ENCODE results near the gene CDK14.

Gene CDK14

DNA sequence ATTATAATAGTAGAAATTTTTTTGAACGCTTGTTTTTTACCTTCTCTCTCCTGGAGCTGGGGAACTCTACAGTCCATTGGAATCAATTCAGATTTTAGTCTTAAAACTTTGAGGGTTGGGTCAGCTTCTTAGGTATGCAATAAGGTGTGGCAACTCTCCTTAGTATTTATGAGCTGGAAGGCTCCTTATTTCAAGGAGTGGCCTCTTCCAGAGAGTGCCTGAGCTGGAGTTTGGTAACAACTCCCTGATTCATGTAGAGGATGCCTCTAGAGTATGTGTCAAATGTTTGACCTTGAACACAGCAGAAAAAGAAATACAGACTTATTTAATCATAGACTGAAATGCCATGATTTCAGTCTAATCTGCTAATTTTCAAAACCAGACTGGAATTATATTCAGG, 11.1 kb downstream of the CDK14 start:
- Mint-ChIP-seq H3K36me3 (ENCODE audit: low read depth) (no peaks in the 10 kb centered on the region), H3K9me3 (peaks cover 2% of the 10 kb centered on the region), H3K27me3 (peaks cover 10% of the 10 kb centered on the region), H3K27ac (no peak overlapping the region), H3K4me1 (peaks cover 13% of the 10 kb centered on the region), H3K4me3 (no peak overlapping the region)
- DNase-seq (no peak), ATAC-seq (no peak)

GRCh38 chr7:90610105-90610504, 14.0 kb downstream of the CDK14 start:
- no peak overlapping the region for H3K27ac Mint-ChIP-seq
- peaks cover 4% of the 10 kb centered on the region for H3K27me3 Mint-ChIP-seq

DNA sequence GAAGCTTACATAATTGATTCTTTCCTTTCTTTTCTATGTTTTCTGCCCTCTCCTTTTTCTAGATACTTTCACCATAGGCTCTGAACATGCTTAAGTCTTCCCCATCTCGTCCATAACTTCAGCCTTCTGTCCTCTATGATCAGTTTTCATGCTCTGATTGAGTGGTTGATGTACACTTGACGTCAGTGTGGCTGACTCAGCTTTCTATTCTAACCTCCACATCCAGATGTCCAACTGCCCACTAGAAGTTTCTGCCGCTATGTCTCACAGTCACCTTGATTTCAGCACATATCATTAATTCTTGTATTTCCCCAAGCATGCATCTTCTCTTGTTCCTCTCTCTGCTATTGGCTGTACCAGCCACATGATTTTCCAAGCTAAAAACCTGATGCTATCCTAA, 15.0 kb downstream of the CDK14 start:
- Mint-ChIP-seq H3K27me3 (peaks cover 4% of the 10 kb centered on the region), H3K9me3 (peaks cover 3% of the 10 kb centered on the region), H3K27ac (peak overlapping the region; percentile 54), H3K4me1 (peaks cover 25% of the 10 kb centered on the region), H3K4me3 (no peak overlapping the region), H3K36me3 (ENCODE audit: low read depth) (peaks cover 2% of the 10 kb centered on the region)
- ATAC-seq = no peak
- no peak for DNase-seq

More at GRCh38 chr7:90610105-90610504, 14.0 kb downstream of the CDK14 start:
- no peak for ATAC-seq
- Mint-ChIP-seq H3K4me3 (no peak overlapping the region), H3K9me3 (peaks cover 3% of the 10 kb centered on the region), H3K36me3 (ENCODE audit: low read depth) (peaks cover 2% of the 10 kb centered on the region), H3K4me1 (peaks cover 25% of the 10 kb centered on the region)
- DNase-seq = no peak

DNA sequence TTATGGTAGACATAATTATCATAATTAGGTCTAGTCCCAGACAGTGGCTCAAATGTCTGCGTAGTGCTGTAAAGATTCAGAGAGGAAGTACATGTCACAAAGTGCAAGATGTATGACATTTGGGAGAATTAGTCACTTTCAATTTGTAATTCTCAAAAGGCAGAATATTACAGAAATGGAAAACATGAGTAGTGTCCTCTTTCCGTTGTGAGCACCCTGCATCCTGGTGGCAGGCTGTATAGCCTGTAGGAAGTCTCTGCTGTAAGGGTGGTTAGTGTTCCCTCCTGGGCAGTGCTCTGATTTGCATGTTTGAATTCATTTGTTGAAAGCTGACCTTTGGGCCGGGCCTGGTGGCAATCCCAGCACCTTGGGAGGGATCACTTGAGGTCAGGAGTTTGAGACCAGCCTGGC, 17.0 kb downstream of the CDK14 start:
- ATAC-seq (peak; percentile 98), DNase-seq (peak; percentile 33)
- Mint-ChIP-seq H3K9me3 (peaks cover 3% of the 10 kb centered on the region), H3K4me1 (peaks cover 36% of the 10 kb centered on the region), H3K4me3 (peak overlapping the region; percentile 33), H3K27me3 (peaks cover 4% of the 10 kb centered on the region), H3K36me3 (ENCODE audit: low read depth) (peaks cover 2% of the 10 kb centered on the region), H3K27ac (peak overlapping the region; percentile 87)

DNA sequence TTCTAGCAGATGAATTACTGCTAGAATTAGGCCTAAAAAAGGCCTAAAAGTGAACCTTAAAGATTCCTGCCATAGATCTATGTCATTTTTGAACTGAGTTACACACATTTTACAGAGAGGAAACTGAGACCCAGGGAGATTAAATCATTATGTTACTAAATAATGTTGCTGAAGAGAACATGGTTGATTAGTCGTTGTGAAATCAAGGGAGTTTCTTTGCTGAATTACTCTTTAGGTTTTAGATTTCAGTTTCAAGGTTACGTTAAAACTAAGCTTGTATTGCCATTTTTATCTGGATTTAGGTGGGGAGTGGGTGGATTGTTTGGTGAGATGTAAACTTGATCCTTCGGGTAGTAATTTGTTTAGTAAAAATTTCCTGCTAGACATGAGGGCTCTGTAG, 21.3 kb downstream of the CDK14 start:
- H3K27me3 Mint-ChIP-seq = no peaks in the 10 kb centered on the region
- no peak overlapping the region for H3K4me3 Mint-ChIP-seq
- peaks cover 23% of the 10 kb centered on the region for H3K4me1 Mint-ChIP-seq
- ATAC-seq (no peak), DNase-seq (no peak)
- H3K9me3 Mint-ChIP-seq = no peaks in the 10 kb centered on the region
- peaks cover 2% of the 10 kb centered on the region for H3K36me3 Mint-ChIP-seq (ENCODE audit: low read depth)
- H3K27ac Mint-ChIP-seq = no peak overlapping the region

DNA sequence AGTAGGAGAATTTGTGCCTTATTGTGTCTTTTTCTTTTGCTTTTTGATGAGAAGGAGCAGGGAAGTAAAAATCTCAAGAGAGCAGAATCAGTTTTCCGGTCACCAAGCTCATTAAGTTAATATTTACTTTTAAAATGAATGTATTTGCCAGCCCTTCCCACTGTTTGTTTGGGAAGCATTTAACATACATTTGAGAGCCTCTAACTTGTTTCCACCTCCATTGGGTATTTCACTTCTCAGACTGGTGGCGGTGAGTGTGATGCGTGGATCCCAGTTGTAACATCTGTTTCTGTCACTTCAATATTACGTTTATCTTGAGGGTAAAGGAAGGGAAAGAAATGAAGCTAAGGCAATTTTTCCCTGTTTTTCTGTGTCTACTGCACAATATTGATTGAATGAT, 22.8 kb downstream of the CDK14 start:
- DNase-seq (no peak), ATAC-seq (no peak)
- Mint-ChIP-seq H3K4me1 (peaks cover 12% of the 10 kb centered on the region), H3K36me3 (ENCODE audit: low read depth) (no peaks in the 10 kb centered on the region), H3K27me3 (no peaks in the 10 kb centered on the region), H3K9me3 (no peaks in the 10 kb centered on the region), H3K27ac (no peak overlapping the region), H3K4me3 (no peak overlapping the region)

- Mint-ChIP-seq H3K27me3 (no peaks in the 10 kb centered on the region), H3K36me3 (ENCODE audit: low read depth) (no peaks in the 10 kb centered on the region), H3K27ac (no peak overlapping the region), H3K9me3 (no peaks in the 10 kb centered on the region), H3K4me1 (peaks cover 12% of the 10 kb centered on the region), H3K4me3 (no peak overlapping the region)
- peak; percentile 33 for ATAC-seq
- no peak for DNase-seq
Measured at GRCh38 chr7:90621125-90621746, 25.1 kb downstream of the CDK14 start.

DNA sequence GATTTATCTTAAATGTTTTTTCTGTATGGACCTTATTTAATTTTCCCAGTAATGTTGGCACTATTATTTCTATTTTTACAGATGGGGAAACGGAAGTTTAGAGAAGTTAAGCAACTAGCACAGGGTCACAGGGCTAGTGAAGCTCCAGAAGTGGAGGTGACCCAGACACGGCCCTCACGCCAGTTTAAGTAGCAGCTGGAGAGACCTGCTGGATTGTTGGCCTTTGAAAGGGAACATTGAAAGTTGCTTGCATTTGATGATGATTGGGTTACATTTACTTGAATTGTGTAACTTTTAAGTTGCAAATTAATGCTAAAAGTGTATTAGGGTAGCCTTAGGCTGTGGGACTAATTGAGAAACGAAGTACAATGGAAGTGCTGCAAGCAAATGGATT, 25.6 kb downstream of the CDK14 start:
- no peak overlapping the region for H3K4me3 Mint-ChIP-seq
- no peak for ATAC-seq
- H3K27ac Mint-ChIP-seq = no peak overlapping the region
- H3K4me1 Mint-ChIP-seq = peaks cover 12% of the 10 kb centered on the region
- no peaks in the 10 kb centered on the region for H3K36me3 Mint-ChIP-seq (ENCODE audit: low read depth)
- H3K27me3 Mint-ChIP-seq = no peaks in the 10 kb centered on the region
- DNase-seq = no peak
- no peaks in the 10 kb centered on the region for H3K9me3 Mint-ChIP-seq

GRCh38 chr7:90622670-90623069, 26.5 kb downstream of the CDK14 start:
- H3K4me3 Mint-ChIP-seq = no peak overlapping the region
- H3K27ac Mint-ChIP-seq = no peak overlapping the region

DNA sequence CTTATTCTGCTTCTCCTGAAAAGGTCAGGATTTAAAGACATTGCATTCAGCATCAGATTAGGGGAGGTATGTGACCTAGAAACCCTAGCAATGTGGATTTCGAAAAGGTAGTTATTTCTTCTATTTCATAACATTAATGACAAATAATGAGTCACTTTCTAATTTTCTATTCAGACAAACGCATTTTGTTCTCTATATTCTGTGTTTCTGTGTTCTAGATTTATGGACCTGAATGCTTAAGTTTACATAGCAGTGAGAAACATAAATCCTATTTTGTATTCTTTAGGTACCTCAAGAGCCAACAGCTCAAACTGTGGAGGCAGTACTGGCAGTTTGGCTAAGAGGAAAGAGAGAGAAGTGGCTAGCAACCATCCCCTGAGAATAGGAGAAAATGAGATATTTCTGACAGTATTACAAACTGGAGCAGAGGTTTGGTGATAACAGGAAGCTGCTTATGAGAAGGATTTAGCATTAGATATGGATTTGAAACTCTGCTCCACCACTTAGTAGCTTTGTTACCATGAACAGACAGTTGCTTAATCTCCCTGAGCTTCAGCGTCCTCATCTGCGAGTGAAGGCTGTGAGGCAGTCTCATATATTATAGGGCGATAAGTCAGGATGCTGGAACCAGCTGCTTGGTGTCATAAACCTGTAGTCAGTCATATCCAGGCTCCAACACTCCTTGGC, 28.2 kb downstream of the CDK14 start:
- H3K9me3 Mint-ChIP-seq = no peaks in the 10 kb centered on the region
- H3K4me1 Mint-ChIP-seq = no peaks in the 10 kb centered on the region
- no peak overlapping the region for H3K4me3 Mint-ChIP-seq
- DNase-seq = no peak
- no peaks in the 10 kb centered on the region for H3K36me3 Mint-ChIP-seq (ENCODE audit: low read depth)
- H3K27me3 Mint-ChIP-seq = no peaks in the 10 kb centered on the region
- H3K27ac Mint-ChIP-seq = no peak overlapping the region
- ATAC-seq = no peak

More at GRCh38 chr7:90622670-90623069, 26.5 kb downstream of the CDK14 start:
- ATAC-seq (no peak), DNase-seq (no peak)
- no peaks in the 10 kb centered on the region for H3K27me3 Mint-ChIP-seq
- H3K4me1 Mint-ChIP-seq = peaks cover 5% of the 10 kb centered on the region
- no peaks in the 10 kb centered on the region for H3K9me3 Mint-ChIP-seq
- no peaks in the 10 kb centered on the region for H3K36me3 Mint-ChIP-seq (ENCODE audit: low read depth)

DNA sequence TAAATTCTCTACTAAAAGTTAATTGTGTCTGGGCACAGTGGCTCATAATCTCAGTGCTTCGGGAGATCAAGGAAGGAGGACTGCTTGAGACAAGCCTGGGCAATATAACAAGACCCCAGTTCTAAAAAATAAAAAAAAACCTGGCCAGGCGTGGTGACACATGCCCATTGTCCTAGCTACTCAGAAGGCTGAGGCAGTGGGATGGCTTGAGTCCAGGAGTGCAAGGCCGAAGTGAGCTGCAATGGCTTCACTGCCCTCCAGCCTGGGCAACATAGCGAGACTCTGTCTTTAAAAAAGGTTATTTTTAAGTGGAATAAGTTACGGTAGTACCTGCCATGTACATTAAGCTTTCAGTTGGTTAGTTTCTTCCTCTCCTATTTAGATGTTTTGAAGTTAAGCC, 28.9 kb downstream of the CDK14 start:
- no peak overlapping the region for H3K27ac Mint-ChIP-seq

GRCh38 chr7:90625562-90625961, 29.4 kb downstream of the CDK14 start:
- Mint-ChIP-seq H3K36me3 (ENCODE audit: low read depth) (no peaks in the 10 kb centered on the region), H3K4me3 (no peak overlapping the region), H3K27ac (no peak overlapping the region), H3K27me3 (no peaks in the 10 kb centered on the region), H3K9me3 (no peaks in the 10 kb centered on the region), H3K4me1 (no peaks in the 10 kb centered on the region)
- no peak for DNase-seq
- ATAC-seq = no peak

More for the DNA sequence above, 28.9 kb downstream of the CDK14 start:
- no peaks in the 10 kb centered on the region for H3K9me3 Mint-ChIP-seq
- ATAC-seq = no peak
- no peak for DNase-seq
- H3K4me1 Mint-ChIP-seq = no peaks in the 10 kb centered on the region
- H3K36me3 Mint-ChIP-seq (ENCODE audit: low read depth) = no peaks in the 10 kb centered on the region
- H3K27me3 Mint-ChIP-seq = no peaks in the 10 kb centered on the region
- no peak overlapping the region for H3K4me3 Mint-ChIP-seq

DNA sequence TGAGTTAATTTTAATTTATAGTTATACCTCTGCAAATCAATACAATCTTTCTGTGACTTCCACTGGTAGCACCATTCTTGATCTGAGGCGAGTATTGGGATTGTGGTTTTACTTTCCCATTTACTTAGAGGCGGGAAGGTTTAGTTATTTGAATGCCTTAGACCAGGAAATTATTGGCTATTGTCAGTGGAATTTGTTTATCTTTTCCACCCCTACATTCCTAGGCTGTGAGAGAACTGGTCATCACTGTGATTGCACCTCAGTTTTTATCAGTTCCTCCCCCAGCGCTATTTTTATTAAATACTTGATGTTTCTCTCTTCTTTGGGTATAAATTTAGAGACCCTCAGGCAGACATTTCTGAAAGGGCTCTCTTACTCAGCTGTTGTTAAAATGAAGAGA, 29.9 kb downstream of the CDK14 start:
- DNase-seq (no peak), ATAC-seq (no peak)
- H3K36me3 Mint-ChIP-seq (ENCODE audit: low read depth) = no peaks in the 10 kb centered on the region
- no peaks in the 10 kb centered on the region for H3K27me3 Mint-ChIP-seq
- H3K4me1 Mint-ChIP-seq = no peaks in the 10 kb centered on the region
- H3K4me3 Mint-ChIP-seq = no peak overlapping the region
- no peak overlapping the region for H3K27ac Mint-ChIP-seq
- no peaks in the 10 kb centered on the region for H3K9me3 Mint-ChIP-seq

DNA sequence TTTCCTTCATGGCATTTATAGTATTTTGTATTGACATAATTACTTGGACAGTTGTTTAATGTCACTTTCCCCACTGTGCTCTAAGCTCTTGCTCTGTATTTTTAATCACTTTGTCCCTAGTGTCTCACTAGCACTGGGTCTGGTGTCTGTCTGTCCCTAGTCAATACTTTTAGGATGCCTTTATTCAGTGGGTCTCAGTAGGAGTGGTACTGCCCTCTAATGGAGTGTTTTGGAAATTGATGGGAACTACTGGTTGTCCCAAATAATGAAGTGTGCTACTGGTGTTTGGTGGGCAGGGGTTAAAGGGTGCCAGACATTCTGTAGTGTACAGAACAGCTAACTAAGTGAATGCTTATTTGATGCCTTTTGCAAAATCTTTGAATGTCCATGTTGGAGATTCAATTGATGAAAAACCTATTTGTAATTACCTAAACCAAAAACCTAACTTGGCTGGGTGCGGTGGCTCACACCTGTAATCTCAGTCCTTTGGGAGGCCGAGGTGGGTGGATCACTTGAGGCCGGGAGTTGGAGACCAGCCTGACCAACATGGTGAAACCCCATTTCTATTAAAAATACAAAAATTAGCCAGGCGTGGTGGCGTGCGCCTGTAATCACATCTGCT, 33.3 kb downstream of the CDK14 start:
- peak; percentile 84 for ATAC-seq
- H3K36me3 Mint-ChIP-seq (ENCODE audit: low read depth) = no peaks in the 10 kb centered on the region
- H3K9me3 Mint-ChIP-seq = peaks cover 3% of the 10 kb centered on the region
- no peaks in the 10 kb centered on the region for H3K27me3 Mint-ChIP-seq
- H3K4me3 Mint-ChIP-seq = no peak overlapping the region
- H3K4me1 Mint-ChIP-seq = no peaks in the 10 kb centered on the region
- no peak overlapping the region for H3K27ac Mint-ChIP-seq
- DNase-seq = no peak

DNA sequence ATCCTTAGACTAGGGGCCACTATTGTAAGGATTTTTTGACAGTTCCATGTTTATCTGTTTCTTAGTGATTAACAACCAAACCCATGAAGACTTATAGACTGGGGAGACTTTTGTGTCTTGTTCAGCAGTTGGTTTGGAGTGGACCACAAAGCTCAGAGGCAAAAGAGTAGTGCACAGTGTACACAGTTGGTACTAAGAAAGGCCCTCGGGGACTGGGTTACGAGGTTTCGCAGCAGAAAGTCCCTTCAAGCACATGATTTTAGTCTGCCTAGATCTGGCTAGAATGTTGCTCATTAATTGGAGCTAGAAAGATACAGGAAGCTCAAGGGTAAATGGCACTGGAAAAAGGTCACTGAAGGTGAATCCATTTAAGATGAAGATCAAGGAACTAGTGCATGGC, 35.4 kb downstream of the CDK14 start:
- Mint-ChIP-seq H3K9me3 (peaks cover 3% of the 10 kb centered on the region), H3K4me1 (no peaks in the 10 kb centered on the region), H3K36me3 (ENCODE audit: low read depth) (no peaks in the 10 kb centered on the region), H3K4me3 (no peak overlapping the region), H3K27me3 (no peaks in the 10 kb centered on the region), H3K27ac (no peak overlapping the region)
- DNase-seq (no peak), ATAC-seq (no peak)
